Smooth muscle cell (in vitro differentiated cells): ENCODE data around the gene LGR4. TPM values are rescaled to one million over a fixed set of nuclear protein-coding genes. Genes with fewer than 3 reads are reported as not detected.

Experiments
- DNase-seq: peaks from one replicate; lab custom pipeline; 2025; ENCODE audit not compliant: unreplicated experiment; lab: John Stamatoyannopoulos, UW
- H2AFZ ChIP-seq: fragments of 200-600 bp; sonication (generic); 2 replicates; pipeline ENCODE4 v1.6.0; 2016; ENCODE audit warnings: antibody characterized with exemption, low read depth, mild to moderate bottlenecking
- H3F3A ChIP-seq: fragments of 200-600 bp; sonication (generic); 2 replicates; pipeline ENCODE4 v1.6.0; 2017; ENCODE audit warnings: antibody characterized with exemption, low read depth
- H3K27ac ChIP-seq: fragments of 200-600 bp; sonication (generic); 2 replicates; pipeline ENCODE4 v1.5.1; 2016; ENCODE audit warnings: low read depth, mild to moderate bottlenecking
- H3K27me3 ChIP-seq: fragments of 200-600 bp; sonication (generic); 2 replicates; pipeline ENCODE4 v1.6.1; 2016; ENCODE audit warnings: low read depth, mild to moderate bottlenecking
- H3K36me3 ChIP-seq: fragments of 200-600 bp; sonication (generic); 2 replicates; pipeline ENCODE4 v1.5.1; 2016; ENCODE audit warnings: low read depth
- H3K4me1 ChIP-seq: fragments of 200-600 bp; sonication (generic); 2 replicates; pipeline ENCODE4 v1.5.1; 2016; ENCODE audit warnings: low read depth
- H3K4me2 ChIP-seq: fragments of 200-600 bp; sonication (generic); 2 replicates; pipeline ENCODE4 v1.6.0; 2016; ENCODE audit warnings: mild to moderate bottlenecking
- H3K4me3 ChIP-seq: fragments of 200-600 bp; sonication (generic); 2 replicates; pipeline ENCODE4 v1.5.1; 2016; ENCODE audit warnings: mild to moderate bottlenecking
- H3K79me2 ChIP-seq: fragments of 200-600 bp; sonication (generic); 2 replicates; pipeline ENCODE4 v1.6.0; 2016; ENCODE audit warnings: low read depth, mild to moderate bottlenecking
- H3K9ac ChIP-seq: fragments of 200-600 bp; sonication (generic); 2 replicates; pipeline ENCODE4 v1.6.0; 2016; ENCODE audit warnings: low read depth
- H3K9me3 ChIP-seq: fragments of 200-600 bp; sonication (generic); replicated peaks from 2 replicates; pipeline ENCODE4 v1.5.1; 2016; ENCODE audit warnings: low read depth
- H4K20me1 ChIP-seq: fragments of 200-600 bp; sonication (generic); 2 replicates; pipeline ENCODE4 v1.6.0; 2016; ENCODE audit warnings: low read depth
- WGBS: methylation state at CpG from one replicate; pipeline ENCODE4 v1.1.7; 2016; ENCODE audit warnings: low lambda C conversion rate; 5-methylcytosine and 5-hydroxymethylcytosine counted together
- polyA plus RNA-seq: library from polyadenylated mRNA; unstranded; fragments of >200 nt; fragmentation: Nextera tagmentation; extraction: Ambion mirVana; gene quantifications from 2 replicates; pipeline ENCODE4 v1.2.1, GENCODE V29; 2016
- total RNA-seq: library from RNA; depleted of rRNA; stranded (reverse); fragments of >200 nt; gene quantifications from 2 replicates; pipeline ENCODE4 v1.2.3, GENCODE V29; 2014
- TF ChIP-seq, protein P1 (sequence below): fragments of 200-600 bp; sonication (generic); IDR thresholded peaks from 2 replicates; pipeline ENCODE4 v1.5.1; 2017; ENCODE audit warnings: borderline replicate concordance, mild to moderate bottlenecking, antibody characterized with exemption; ENCODE audit not compliant: insufficient read depth, poor library complexity, severe bottlenecking

The LGR4 gene
- total and polyA plus RNA-seq, 2 experiments from 2014 or later = 21.4 to 96.5 TPM

DNA sequence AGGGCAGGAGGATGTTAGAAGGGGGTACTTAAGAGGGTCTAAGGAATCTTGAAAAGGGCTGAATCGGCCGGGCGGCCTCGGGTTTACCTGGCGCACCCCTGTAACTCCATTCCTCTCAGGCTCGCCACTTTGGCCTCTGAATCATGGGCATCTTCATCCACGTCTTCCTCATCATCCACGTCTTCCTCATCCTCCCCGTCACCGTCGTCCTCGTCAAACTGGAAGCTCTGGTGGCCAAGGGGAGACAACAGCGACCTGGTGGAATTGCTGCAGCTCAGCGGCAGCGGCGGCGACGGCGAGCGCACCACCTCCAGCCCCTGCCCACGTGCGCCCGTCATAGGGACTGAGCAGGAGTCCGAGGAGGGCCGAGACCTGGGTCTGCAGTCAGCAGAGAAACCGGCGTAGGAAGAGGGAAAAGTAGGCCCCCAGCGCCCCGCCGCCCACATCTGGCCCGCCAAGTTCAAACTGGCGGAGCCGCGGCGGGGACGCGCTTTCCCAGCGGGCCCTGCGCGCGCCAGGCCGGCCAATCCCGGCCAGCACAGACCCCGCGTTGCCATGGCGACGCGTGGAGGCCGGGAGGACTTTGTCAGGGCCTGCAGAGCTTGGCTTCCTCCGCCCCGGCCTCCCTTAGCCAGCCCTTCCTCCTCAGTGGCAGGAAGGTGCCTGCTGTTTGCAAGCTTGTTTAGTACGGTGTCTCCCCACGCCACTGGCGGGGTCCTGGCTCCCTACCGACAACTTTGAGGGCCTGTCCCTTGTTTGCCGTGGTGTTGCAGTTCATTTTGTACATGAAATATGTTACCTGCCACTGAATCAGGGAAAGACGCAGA is 109.6 kb downstream of the LGR4 start, which contains the start of gene CCDC34:
Gene CCDC34, minus strand, starts transcription at position 467 of the 827 bp plus-strand sequence. Its CDS starts 21 bp downstream, at position 446.
- WGBS = 2% methylated on average over 56 of the region's 57 CpGs
- H3K9ac ChIP-seq = peak within 1 kb of the TSS; percentile 63
- no peaks in the 10 kb centered on the region for H3K36me3 ChIP-seq
- no peaks in the 10 kb centered on the region for H3K9me3 ChIP-seq
- TF ChIP-seq, protein P1, sequence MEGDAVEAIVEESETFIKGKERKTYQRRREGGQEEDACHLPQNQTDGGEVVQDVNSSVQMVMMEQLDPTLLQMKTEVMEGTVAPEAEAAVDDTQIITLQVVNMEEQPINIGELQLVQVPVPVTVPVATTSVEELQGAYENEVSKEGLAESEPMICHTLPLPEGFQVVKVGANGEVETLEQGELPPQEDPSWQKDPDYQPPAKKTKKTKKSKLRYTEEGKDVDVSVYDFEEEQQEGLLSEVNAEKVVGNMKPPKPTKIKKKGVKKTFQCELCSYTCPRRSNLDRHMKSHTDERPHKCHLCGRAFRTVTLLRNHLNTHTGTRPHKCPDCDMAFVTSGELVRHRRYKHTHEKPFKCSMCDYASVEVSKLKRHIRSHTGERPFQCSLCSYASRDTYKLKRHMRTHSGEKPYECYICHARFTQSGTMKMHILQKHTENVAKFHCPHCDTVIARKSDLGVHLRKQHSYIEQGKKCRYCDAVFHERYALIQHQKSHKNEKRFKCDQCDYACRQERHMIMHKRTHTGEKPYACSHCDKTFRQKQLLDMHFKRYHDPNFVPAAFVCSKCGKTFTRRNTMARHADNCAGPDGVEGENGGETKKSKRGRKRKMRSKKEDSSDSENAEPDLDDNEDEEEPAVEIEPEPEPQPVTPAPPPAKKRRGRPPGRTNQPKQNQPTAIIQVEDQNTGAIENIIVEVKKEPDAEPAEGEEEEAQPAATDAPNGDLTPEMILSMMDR = no peak
- peak within 1 kb of the TSS; percentile 59 for H3K4me3 ChIP-seq
- H3F3A ChIP-seq = peaks cover 6% of the 10 kb centered on the region
- peak within 1 kb of the TSS; percentile 66 for H2AFZ ChIP-seq
- H3K4me2 ChIP-seq = peak within 1 kb of the TSS; percentile 86
- peak within 1 kb of the TSS; percentile 66 for H3K27ac ChIP-seq
- no peaks in the 10 kb centered on the region for H3K79me2 ChIP-seq
- H3K27me3 ChIP-seq = no peaks in the 10 kb centered on the region
- peak; percentile 62 for DNase-seq
- no peaks in the 10 kb centered on the region for H4K20me1 ChIP-seq
- peaks cover 19% of the 10 kb centered on the region for H3K4me1 ChIP-seq

DNA sequence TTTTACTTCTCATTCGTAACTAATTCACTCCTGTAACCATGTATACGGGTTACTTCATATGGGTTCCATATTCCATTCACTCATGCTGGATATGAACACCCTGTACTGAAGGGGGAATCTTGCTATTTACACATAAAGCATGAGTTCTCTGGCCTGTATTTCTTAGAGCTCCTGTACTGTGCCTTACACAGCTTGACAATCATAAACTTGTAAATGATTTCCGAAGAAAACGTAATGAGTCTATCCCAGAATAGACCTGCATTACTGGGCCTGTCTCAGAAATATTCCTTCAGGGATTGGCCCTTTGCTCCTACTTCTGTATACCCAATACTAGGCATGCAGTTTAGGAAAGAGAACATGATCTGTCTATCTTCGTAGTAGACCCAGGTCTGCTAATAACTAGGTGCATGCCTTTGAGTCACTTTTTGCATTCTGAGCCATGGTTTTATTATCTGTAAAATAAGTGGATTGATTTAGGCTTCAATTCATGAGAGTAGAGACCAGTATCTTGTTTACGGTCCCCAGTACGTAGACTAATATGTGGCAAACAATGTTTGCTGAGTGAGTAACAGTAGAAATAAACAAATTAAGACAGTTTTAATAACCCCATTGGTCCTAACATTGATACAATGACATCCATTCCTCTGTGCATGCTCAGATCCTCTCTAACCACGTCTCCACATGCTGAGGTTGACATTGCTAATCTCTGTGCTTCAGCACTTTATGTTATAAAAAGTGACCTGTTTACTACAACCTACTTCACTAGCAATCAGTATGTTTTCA is 110.8 kb downstream of the LGR4 start:
- Histone ChIP-seq H2AFZ (no peak overlapping the region), H4K20me1 (no peaks in the 10 kb centered on the region), H3K4me1 (peaks cover 19% of the 10 kb centered on the region), H3F3A (peaks cover 6% of the 10 kb centered on the region), H3K9me3 (no peaks in the 10 kb centered on the region), H3K9ac (no peak overlapping the region), H3K27me3 (no peaks in the 10 kb centered on the region), H3K27ac (no peak overlapping the region), H3K4me3 (peak overlapping the region; percentile 59), H3K36me3 (no peaks in the 10 kb centered on the region), H3K79me2 (no peaks in the 10 kb centered on the region), H3K4me2 (peak overlapping the region; percentile 86)
- TF ChIP-seq, protein P1 = no peak
- 72% methylated on average over 8 of the region's 8 CpGs for WGBS
- no peak for DNase-seq

DNA sequence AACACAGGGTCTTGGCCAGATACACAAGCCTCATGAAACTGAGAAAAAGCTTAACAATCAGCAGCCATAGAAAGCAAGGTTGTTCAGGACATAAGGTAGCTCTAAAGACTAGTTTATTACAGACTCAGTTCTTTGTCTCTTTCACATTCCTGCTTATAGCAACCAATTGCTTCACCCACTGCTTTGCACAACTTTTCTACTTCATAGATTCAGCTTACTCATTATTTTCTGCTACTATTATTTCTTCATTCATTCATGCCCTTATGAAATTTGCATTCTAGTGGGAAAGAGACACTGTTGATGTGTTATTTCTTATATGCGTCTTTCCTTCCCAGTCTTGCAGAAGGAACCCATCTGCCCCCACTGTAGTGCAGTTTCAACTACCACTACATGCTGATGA is 114.3 kb downstream of the LGR4 start:
- no peak overlapping the region for H3K4me3 ChIP-seq
- H3K4me2 ChIP-seq = no peak overlapping the region
- H3K79me2 ChIP-seq = no peaks in the 10 kb centered on the region
- WGBS = 97% methylated on average over 1 of the region's 1 CpG
- no peaks in the 10 kb centered on the region for H3K27me3 ChIP-seq
- TF ChIP-seq, protein P1 = no peak
- H3K9ac ChIP-seq = no peak overlapping the region
- DNase-seq = no peak
- H4K20me1 ChIP-seq = no peaks in the 10 kb centered on the region
- H3K9me3 ChIP-seq = no peaks in the 10 kb centered on the region
- H3K4me1 ChIP-seq = peaks cover 33% of the 10 kb centered on the region
- no peak overlapping the region for H3K27ac ChIP-seq
- H3K36me3 ChIP-seq = no peaks in the 10 kb centered on the region
- H2AFZ ChIP-seq = no peak overlapping the region
- peaks cover 6% of the 10 kb centered on the region for H3F3A ChIP-seq
